Omental fat pad (tissue), 4 donors: ENCODE measurements around the gene THEM4. TPM values are rescaled to one million over a fixed set of nuclear protein-coding genes. Genes with fewer than 3 reads are reported as not detected.

Experiments used
- ATAC-seq: fragments of 150-250 bp; one replicate; pipeline ENCODE4 v1.9.1; 2016; ENCODE audit warnings: mild to moderate bottlenecking, moderate library complexity; ENCODE audit not compliant: low FRiP score
- DNase-seq: peaks from one replicate; pipeline ENCODE4 v3.0.0-alpha.2; 2019; ENCODE audit warnings: low spot score
- total RNA-seq, 4 donors: library from RNA; depleted of rRNA; stranded (reverse); fragments of >200 nt; gene quantifications; one replicate each; pipeline ENCODE4 v1.1.0, GENCODE V29; 2016
- TF ChIP-seq, protein P1 (sequence below), 3 donors: fragments of 450-650 bp; IDR thresholded peaks; one replicate each; pipeline ENCODE4 v1.5.1; 2016 to 2017; ENCODE audit warnings: antibody characterized with exemption in 3 of 3, mild to moderate bottlenecking in 3 of 3, moderate library complexity in 2 of 3

The THEM4 gene
- total RNA-seq, 4 donors from 2014 or later, result 17.3 to 29.3 (median 21.8) TPM

DNA sequence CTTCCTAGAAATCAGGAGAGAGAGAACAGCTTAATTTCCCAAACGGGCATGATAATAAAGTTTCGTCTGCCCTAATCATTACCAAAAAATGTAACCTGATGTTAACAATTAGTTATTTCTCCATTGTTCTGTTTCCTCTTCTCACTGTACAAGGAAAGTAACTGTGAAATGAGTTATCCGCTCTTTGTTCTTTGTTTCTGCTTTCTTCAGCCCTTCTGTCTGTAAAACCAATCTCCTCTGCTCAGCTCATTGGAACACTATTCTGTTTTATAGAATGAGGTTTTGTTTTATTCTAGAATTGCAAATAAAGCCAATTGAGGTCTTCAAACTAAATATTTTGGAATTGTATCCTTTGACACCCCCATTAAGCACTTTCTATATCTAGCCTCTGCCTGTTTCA lies 8.8 kb upstream of the THEM4 start:
- no peak for DNase-seq
- ATAC-seq, result no peak
- TF ChIP-seq, protein P1, sequence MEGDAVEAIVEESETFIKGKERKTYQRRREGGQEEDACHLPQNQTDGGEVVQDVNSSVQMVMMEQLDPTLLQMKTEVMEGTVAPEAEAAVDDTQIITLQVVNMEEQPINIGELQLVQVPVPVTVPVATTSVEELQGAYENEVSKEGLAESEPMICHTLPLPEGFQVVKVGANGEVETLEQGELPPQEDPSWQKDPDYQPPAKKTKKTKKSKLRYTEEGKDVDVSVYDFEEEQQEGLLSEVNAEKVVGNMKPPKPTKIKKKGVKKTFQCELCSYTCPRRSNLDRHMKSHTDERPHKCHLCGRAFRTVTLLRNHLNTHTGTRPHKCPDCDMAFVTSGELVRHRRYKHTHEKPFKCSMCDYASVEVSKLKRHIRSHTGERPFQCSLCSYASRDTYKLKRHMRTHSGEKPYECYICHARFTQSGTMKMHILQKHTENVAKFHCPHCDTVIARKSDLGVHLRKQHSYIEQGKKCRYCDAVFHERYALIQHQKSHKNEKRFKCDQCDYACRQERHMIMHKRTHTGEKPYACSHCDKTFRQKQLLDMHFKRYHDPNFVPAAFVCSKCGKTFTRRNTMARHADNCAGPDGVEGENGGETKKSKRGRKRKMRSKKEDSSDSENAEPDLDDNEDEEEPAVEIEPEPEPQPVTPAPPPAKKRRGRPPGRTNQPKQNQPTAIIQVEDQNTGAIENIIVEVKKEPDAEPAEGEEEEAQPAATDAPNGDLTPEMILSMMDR (IDR thresholded peaks at IDR 0.05), result no peak

DNA sequence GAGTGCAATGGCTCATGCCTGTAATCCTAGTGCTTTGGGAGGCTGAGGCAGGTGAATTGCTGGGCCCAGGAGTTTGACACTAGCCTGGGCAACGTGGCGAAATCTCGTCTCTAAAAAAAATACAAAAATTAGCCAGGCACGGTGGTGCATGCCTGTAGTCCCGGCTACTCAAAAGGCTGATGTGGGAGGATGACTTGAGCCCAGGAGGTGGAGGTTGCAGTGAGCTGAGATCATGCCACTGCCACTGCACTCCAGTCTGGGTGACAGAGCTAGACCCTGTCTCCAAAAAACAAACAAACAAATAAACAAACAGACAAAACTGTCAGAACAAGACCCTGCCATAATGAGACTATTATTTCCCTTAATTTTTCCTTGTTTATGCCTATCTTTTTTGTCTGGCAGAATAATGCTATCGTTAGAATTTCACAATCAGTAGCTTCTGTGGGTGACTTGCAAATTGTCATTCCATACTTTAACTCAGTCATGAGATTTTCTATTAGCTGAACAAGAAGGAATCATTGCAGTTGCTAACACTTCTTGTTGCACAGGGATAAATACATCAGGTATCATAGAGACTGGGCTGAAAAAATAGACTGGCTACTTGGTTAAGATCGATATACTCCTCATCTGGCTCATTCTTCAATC lies 7.5 kb upstream of the THEM4 start:
- TF ChIP-seq, protein P1 (IDR thresholded peaks at IDR 0.05), result no peak
- no peak for DNase-seq
- ATAC-seq, result no peak

DNA sequence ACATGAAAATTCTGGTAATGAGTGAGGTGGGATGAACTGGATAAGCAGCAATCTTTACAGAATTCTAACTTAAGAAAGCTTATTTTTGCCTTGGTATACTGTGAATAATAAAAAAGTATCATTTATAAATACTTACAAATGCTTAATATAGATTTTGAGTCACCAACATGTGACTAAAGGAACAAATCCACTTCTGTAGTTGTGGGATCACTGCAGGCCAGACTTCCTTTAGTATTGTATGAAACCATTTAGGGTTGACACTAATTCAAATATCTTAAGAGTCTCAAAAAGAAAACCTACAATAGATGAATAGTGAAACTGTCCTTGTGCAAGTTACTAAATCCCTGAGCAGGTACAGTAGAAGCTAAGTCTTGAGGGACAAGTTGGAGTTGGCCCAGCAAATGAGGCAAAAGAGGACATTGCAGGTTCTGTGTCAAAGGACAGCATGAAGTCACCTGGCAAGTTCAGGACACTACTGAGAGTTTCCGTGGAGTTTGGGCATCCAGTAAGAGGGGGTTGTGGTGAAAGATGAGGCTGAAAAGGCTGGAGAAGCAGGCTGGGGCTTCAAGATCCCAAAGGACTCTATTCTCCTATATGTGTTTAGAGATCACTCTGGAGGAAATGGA lies 5.9 kb upstream of the THEM4 start:
- no peak for ATAC-seq
- TF ChIP-seq, protein P1 (IDR thresholded peaks at IDR 0.05), result no peak
- DNase-seq, result no peak

DNA sequence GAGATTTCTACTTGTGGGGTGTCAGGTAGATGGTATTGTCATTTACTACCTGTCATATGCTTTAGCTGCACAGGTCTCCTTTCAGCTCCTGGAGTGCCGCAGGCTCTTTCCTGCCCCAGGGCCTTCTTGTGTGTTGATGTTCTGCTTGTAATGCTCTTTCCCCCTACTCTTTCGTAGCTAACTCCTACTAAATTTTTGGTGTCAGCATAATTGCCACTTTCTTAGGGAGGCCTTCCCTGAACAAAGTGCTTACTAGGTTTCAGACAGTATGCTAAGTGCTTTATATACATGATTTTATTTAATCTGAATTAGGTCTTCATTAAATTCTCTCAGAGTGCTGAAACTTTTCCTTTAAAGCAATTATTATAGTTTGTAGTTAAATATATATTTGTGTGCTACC lies 4.8 kb upstream of the THEM4 start:
- ATAC-seq (no peak), DNase-seq (no peak)
- TF ChIP-seq, protein P1 (IDR thresholded peaks at IDR 0.05), result no peak

DNA sequence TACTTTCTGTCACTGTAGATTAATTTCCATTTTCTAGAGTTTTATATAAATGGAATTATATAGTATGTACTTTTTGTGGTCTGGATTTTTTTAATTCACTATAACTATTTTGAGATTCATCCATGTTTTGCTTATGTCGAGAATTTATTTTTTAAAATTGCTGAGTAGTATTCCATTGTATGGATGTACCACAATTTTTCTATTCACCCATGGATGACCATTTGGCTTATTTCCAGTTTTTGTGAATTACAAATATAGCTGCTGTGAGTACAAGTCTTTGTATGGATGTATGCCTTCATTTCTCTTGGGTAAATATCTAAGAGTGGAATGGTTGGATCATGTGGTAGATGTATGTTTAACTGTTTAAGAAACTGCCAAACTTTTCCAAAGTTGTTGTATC lies 3.7 kb upstream of the THEM4 start:
- DNase-seq, result no peak
- ATAC-seq, result no peak

DNA sequence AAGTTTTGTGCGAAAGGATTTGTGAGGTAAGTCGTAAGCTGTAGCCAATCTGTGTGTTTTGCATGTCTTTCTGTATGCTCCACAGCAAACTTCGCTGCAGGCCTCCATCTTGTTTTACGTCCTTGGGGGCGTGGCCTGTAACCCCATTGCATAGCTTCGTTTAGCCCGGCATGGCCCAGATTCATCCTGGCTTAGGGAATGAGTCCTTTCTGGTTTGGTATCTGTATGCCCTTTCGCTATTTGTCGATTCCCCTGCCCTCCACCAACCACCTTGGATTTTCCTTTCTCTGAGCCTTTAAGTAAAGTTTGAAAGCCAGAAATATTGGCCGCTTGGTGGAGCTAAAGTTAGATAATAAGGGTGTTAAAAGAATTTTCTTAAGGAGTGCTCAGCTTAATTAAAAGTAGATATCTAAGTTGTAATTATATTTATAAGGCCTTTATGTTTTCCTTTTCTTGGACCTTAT lies 1.1 kb downstream of the THEM4 start:
- DNase-seq (no peak), ATAC-seq (no peak)
- TF ChIP-seq, protein P1 (IDR thresholded peaks at IDR 0.05), result no peak

More for the DNA sequence above, 3.7 kb upstream of the THEM4 start:
- TF ChIP-seq, protein P1 (IDR thresholded peaks at IDR 0.05), result no peak
